Smooth muscle cell (in vitro differentiated cells): Measurements from ENCODE around the gene SCYGR4. TPM values are rescaled to one million over a fixed set of nuclear protein-coding genes. Genes with fewer than 3 reads are reported as not detected.

Source experiments
- DNase-seq: peaks from one replicate; lab custom pipeline; 2025; ENCODE audit not compliant: unreplicated experiment; lab: John Stamatoyannopoulos, UW
- H2AFZ ChIP-seq: fragments of 200-600 bp; sonication (generic); 2 replicates; pipeline ENCODE4 v1.6.0; 2016; ENCODE audit warnings: antibody characterized with exemption, low read depth, mild to moderate bottlenecking
- H3F3A ChIP-seq: fragments of 200-600 bp; sonication (generic); 2 replicates; pipeline ENCODE4 v1.6.0; 2017; ENCODE audit warnings: antibody characterized with exemption, low read depth
- H3K27ac ChIP-seq: fragments of 200-600 bp; sonication (generic); 2 replicates; pipeline ENCODE4 v1.5.1; 2016; ENCODE audit warnings: low read depth, mild to moderate bottlenecking
- H3K27me3 ChIP-seq: fragments of 200-600 bp; sonication (generic); 2 replicates; pipeline ENCODE4 v1.6.1; 2016; ENCODE audit warnings: low read depth, mild to moderate bottlenecking
- H3K36me3 ChIP-seq: fragments of 200-600 bp; sonication (generic); 2 replicates; pipeline ENCODE4 v1.5.1; 2016; ENCODE audit warnings: low read depth
- H3K4me1 ChIP-seq: fragments of 200-600 bp; sonication (generic); 2 replicates; pipeline ENCODE4 v1.5.1; 2016; ENCODE audit warnings: low read depth
- H3K4me2 ChIP-seq: fragments of 200-600 bp; sonication (generic); 2 replicates; pipeline ENCODE4 v1.6.0; 2016; ENCODE audit warnings: mild to moderate bottlenecking
- H3K4me3 ChIP-seq: fragments of 200-600 bp; sonication (generic); 2 replicates; pipeline ENCODE4 v1.5.1; 2016; ENCODE audit warnings: mild to moderate bottlenecking
- H3K79me2 ChIP-seq: fragments of 200-600 bp; sonication (generic); 2 replicates; pipeline ENCODE4 v1.6.0; 2016; ENCODE audit warnings: low read depth, mild to moderate bottlenecking
- H3K9ac ChIP-seq: fragments of 200-600 bp; sonication (generic); 2 replicates; pipeline ENCODE4 v1.6.0; 2016; ENCODE audit warnings: low read depth
- H3K9me3 ChIP-seq: fragments of 200-600 bp; sonication (generic); replicated peaks from 2 replicates; pipeline ENCODE4 v1.5.1; 2016; ENCODE audit warnings: low read depth
- H4K20me1 ChIP-seq: fragments of 200-600 bp; sonication (generic); 2 replicates; pipeline ENCODE4 v1.6.0; 2016; ENCODE audit warnings: low read depth
- WGBS: methylation state at CpG from one replicate; pipeline ENCODE4 v1.1.7; 2016; ENCODE audit warnings: low lambda C conversion rate; 5-methylcytosine and 5-hydroxymethylcytosine counted together
- polyA plus RNA-seq: library from polyadenylated mRNA; unstranded; fragments of >200 nt; fragmentation: Nextera tagmentation; extraction: Ambion mirVana; gene quantifications from 2 replicates; pipeline ENCODE4 v1.2.1, GENCODE V29; 2016
- total RNA-seq: library from RNA; depleted of rRNA; stranded (reverse); fragments of >200 nt; gene quantifications from 2 replicates; pipeline ENCODE4 v1.2.3, GENCODE V29; 2014
- TF ChIP-seq, protein P1 (sequence below): fragments of 200-600 bp; sonication (generic); IDR thresholded peaks from 2 replicates; pipeline ENCODE4 v1.5.1; 2017; ENCODE audit warnings: borderline replicate concordance, mild to moderate bottlenecking, antibody characterized with exemption; ENCODE audit not compliant: insufficient read depth, poor library complexity, severe bottlenecking

Gene SCYGR4
- total and polyA plus RNA-seq, 2 experiments from 2014 or later: not detected

DNA sequence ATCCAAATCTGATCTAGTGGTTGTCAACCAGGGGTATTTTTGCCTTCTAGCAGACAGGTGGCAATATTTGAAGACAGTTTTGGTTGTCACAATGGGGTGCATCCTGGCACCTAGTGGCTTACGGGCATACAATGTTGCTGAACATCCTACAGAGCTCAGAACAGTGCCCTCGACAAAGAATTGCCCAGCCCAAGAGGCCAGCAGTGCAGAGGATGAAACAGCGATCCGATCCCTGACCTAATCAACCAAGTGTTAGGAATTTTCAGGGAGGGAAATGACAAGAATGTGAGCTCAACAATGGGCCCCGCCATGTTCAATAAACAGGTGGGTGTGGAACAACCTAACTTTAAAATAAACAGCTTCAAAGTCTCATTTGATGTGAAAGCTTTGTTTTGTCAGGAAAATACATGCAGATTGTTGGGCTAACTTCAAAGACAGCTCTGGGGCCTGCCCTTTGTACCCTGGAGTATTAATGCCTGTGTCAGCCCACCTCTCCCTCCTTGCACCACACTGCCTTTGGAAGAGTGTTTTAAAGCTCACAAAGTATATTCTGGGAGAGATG lies 26.8 kb downstream of the SCYGR4 start:
- Histone ChIP-seq H3K79me2 (no peaks in the 10 kb centered on the region), H3K4me2 (no peak overlapping the region), H3K4me1 (peaks cover 10% of the 10 kb centered on the region), H4K20me1 (no peaks in the 10 kb centered on the region), H3K36me3 (no peaks in the 10 kb centered on the region), H3F3A (peaks cover 9% of the 10 kb centered on the region), H3K9me3 (no peaks in the 10 kb centered on the region), H3K27me3 (no peaks in the 10 kb centered on the region), H3K9ac (no peak overlapping the region), H3K4me3 (no peak overlapping the region), H3K27ac (no peak overlapping the region), H2AFZ (no peak overlapping the region)
- TF ChIP-seq, protein P1, sequence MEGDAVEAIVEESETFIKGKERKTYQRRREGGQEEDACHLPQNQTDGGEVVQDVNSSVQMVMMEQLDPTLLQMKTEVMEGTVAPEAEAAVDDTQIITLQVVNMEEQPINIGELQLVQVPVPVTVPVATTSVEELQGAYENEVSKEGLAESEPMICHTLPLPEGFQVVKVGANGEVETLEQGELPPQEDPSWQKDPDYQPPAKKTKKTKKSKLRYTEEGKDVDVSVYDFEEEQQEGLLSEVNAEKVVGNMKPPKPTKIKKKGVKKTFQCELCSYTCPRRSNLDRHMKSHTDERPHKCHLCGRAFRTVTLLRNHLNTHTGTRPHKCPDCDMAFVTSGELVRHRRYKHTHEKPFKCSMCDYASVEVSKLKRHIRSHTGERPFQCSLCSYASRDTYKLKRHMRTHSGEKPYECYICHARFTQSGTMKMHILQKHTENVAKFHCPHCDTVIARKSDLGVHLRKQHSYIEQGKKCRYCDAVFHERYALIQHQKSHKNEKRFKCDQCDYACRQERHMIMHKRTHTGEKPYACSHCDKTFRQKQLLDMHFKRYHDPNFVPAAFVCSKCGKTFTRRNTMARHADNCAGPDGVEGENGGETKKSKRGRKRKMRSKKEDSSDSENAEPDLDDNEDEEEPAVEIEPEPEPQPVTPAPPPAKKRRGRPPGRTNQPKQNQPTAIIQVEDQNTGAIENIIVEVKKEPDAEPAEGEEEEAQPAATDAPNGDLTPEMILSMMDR: no peak
- WGBS: 86% methylated on average over 5 of the region's 5 CpGs
- no peak for DNase-seq

DNA sequence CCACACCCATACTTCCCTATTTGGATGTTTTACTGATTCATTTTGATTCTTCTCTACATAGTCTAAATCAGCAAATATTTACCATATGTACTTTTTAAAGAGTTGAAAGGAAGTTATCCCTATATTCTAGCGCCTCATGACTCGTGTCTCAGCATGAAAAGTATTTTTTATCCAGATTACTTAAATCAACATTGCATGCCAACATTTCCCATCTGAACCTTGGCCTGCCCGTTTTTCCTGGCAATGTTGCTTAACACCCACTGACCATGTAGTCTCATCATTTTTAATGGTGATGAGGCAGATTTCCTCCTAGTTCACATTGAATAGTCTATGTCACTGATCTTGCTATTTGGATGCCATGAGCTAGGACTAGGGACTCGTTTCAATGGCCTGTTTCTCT lies 36.1 kb downstream of the SCYGR4 start:
- DNase-seq: no peak
- no peaks in the 10 kb centered on the region for H3K9me3 ChIP-seq
- peak overlapping the region; percentile 56 for H3K27ac ChIP-seq
- no peak overlapping the region for H3K4me3 ChIP-seq
- no peaks in the 10 kb centered on the region for H3K4me1 ChIP-seq
- no peaks in the 10 kb centered on the region for H4K20me1 ChIP-seq
- H3K79me2 ChIP-seq: no peaks in the 10 kb centered on the region
- no peaks in the 10 kb centered on the region for H3K27me3 ChIP-seq
- H3K36me3 ChIP-seq: no peaks in the 10 kb centered on the region
- 33% methylated on average over 4 of the region's 4 CpGs for WGBS
- peaks cover 5% of the 10 kb centered on the region for H3F3A ChIP-seq
- TF ChIP-seq, protein P1: no peak
- H3K4me2 ChIP-seq: peak overlapping the region; percentile 19
- peak overlapping the region; percentile 76 for H2AFZ ChIP-seq
- no peak overlapping the region for H3K9ac ChIP-seq

DNA sequence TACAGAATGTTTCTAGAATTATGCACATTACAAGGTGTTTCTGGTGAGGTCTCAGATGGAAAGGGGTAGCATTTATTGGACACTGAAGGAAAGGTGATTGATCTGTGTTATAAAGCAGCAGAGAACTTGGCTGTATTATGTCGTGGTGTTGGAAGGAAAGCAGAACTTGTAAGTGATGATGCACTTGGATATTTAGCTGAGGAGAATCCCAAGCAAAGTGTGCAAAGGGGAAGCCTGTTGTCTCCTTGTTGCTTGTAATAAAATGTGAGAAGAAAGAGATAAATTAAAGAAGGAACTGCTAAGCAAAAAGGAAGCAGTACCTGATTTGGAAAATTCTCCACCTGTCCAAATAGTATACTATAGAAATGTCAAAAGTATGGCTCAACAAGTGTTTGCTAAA lies 37.1 kb downstream of the SCYGR4 start:
- Histone ChIP-seq H3K4me1 (no peaks in the 10 kb centered on the region), H3F3A (peaks cover 5% of the 10 kb centered on the region), H3K27me3 (no peaks in the 10 kb centered on the region), H3K27ac (no peak overlapping the region), H3K4me2 (no peak overlapping the region), H3K36me3 (no peaks in the 10 kb centered on the region), H3K9ac (no peak overlapping the region), H3K4me3 (no peak overlapping the region), H2AFZ (no peak overlapping the region), H3K9me3 (no peaks in the 10 kb centered on the region), H4K20me1 (no peaks in the 10 kb centered on the region), H3K79me2 (no peaks in the 10 kb centered on the region)
- no peak for DNase-seq
- 92% methylated on average over 1 of the region's 1 CpG for WGBS
- TF ChIP-seq, protein P1: no peak

DNA sequence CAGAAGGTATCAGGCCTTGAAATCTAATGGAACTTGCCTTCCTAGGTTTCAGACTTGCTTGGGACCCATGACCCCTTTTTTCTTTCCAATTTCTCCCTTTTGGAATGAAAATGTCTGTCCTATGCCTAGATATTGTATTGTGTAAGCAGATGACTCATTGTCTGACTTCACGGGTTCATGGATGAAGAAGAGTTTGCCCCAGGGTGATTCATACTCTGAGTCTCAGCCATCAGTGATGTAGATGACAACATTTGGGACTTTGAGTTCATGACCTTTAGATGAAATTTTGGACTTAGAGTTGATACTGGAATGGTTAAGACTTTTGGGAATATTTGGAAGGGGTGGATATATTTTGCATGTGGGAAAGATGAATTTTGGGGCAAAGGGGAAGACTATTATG lies 38.2 kb downstream of the SCYGR4 start:
- 3% methylated on average over 1 of the region's 1 CpG for whole genome bisulfite sequencing
- no peak for DNase-seq

More for the DNA sequence above, 38.2 kb downstream of the SCYGR4 start:
- Histone ChIP-seq H2AFZ (no peak overlapping the region), H3K4me1 (no peaks in the 10 kb centered on the region), H3K27me3 (no peaks in the 10 kb centered on the region), H3F3A (peaks cover 5% of the 10 kb centered on the region), H3K4me2 (no peak overlapping the region), H3K36me3 (no peaks in the 10 kb centered on the region), H4K20me1 (no peaks in the 10 kb centered on the region), H3K9ac (peak overlapping the region; percentile 10), H3K79me2 (no peaks in the 10 kb centered on the region), H3K9me3 (no peaks in the 10 kb centered on the region), H3K4me3 (no peak overlapping the region), H3K27ac (peak overlapping the region; percentile 83)
- TF ChIP-seq, protein P1: no peak
